Endothelial cell of umbilical vein (primary cell): Measurements from ENCODE around the gene CYP1B1. TPM values are rescaled to one million over a fixed set of nuclear protein-coding genes. Genes with fewer than 3 reads are reported as not detected.

Experiments used
- BruUV-seq: library from RNA; stranded (reverse); fragments of 400-500 nt; replicated peaks from 2 replicates; lab custom pipeline; 2021; lab: Mats Ljungman, UMichigan
- CTCF ChIA-PET: fragments of 300-600, 350-600 bp; sonication (Branson Sonifier 250); formaldehyde crosslinking; loops from one replicate; lab custom pipeline; 2021; ENCODE audit warnings: antibody characterized with exemption, inconsistent platforms; lab: Charles Lee
- POLR2A ChIA-PET: fragments of 300-600, 350-600 bp; sonication (Branson Sonifier 250); formaldehyde crosslinking; loops from one replicate; lab custom pipeline; 2021; ENCODE audit warnings: antibody characterized with exemption, inconsistent platforms; lab: Charles Lee
- DNase-seq: peaks from one replicate; pipeline ENCODE4 v3.0.0-alpha.2; 2011; ENCODE audit warnings: low read depth, low spot score
- FAIRE-seq: peaks from 2 replicates; lab custom pipeline; 2011; peaks lifted over from hg19 to GRCh38; lab: Jason Lieb, UNC
- H2AFZ ChIP-seq: 2 replicates; pipeline ENCODE4 v1.6.0; 2012; ENCODE audit warnings: low read depth, low read length, control low read depth, inconsistent platforms
- H3K27ac ChIP-seq: 2 replicates; pipeline ENCODE4 v1.5.1; 2011; ENCODE audit warnings: low read depth, mild to moderate bottlenecking, control low read depth, low read length, moderate library complexity; ENCODE audit not compliant: insufficient read depth
- H3K27me3 ChIP-seq, 2 experiments: 2 replicates each; pipeline versions ENCODE4 v1.6.0 to v1.6.1; 2011; ENCODE audit warnings: low read length in 2 of 2, mixed read lengths in 1 of 2; ENCODE audit not compliant: control insufficient read depth in 2 of 2, insufficient read depth in 2 of 2
- H3K36me3 ChIP-seq, 2 experiments: 2 replicates in 1 of 2; 3 replicates in 1 of 2; pipeline ENCODE4 v1.5.1; 2011; ENCODE audit warnings: low read length in 2 of 2, mild to moderate bottlenecking in 1 of 2, moderate library complexity in 1 of 2; ENCODE audit not compliant: control insufficient read depth in 2 of 2, insufficient read depth in 2 of 2; ENCODE audit errors: extremely low read depth in 1 of 2
- H3K4me1 ChIP-seq: 3 replicates; pipeline ENCODE4 v1.5.1; 2011; ENCODE audit warnings: mild to moderate bottlenecking, low read length; ENCODE audit not compliant: control insufficient read depth, insufficient read depth; ENCODE audit errors: extremely low read depth
- H3K4me2 ChIP-seq: 2 replicates; pipeline ENCODE4 v1.6.1; 2011; ENCODE audit warnings: low read length, control low read depth, mixed read lengths; ENCODE audit not compliant: insufficient read depth
- H3K4me3 ChIP-seq, 3 experiments: fragments of 200-600 bp in 1 of 3; sonication (generic), shearing (Covaris generic) in 1 of 3; replicated peaks in 1 of 3; 2 replicates each; pipeline ENCODE4 v1.5.1; 2011 to 2016; ENCODE audit warnings: control low read depth in 3 of 3, low read length in 3 of 3, mild to moderate bottlenecking in 2 of 3, inconsistent platforms in 1 of 3, low read depth in 1 of 3, moderate library complexity in 1 of 3; ENCODE audit not compliant: insufficient read depth in 1 of 3
- H3K79me2 ChIP-seq: 2 replicates; pipeline ENCODE4 v1.6.0; 2012; ENCODE audit warnings: low read length, inconsistent platforms; ENCODE audit not compliant: control insufficient read depth, insufficient read depth
- H3K9ac ChIP-seq: replicated peaks from 2 replicates; pipeline ENCODE3; 2011; ENCODE audit warnings: low read length, control low read depth; ENCODE audit not compliant: insufficient read depth; ENCODE audit errors: extremely low read depth
- H3K9me1 ChIP-seq: replicated peaks from 3 replicates; pipeline ENCODE4 v1.6.0; 2011; ENCODE audit warnings: mild to moderate bottlenecking, low read length; ENCODE audit not compliant: control insufficient read depth, insufficient read depth; ENCODE audit errors: extremely low read depth
- H3K9me3 ChIP-seq: replicated peaks from 2 replicates; pipeline ENCODE4 v1.5.1; 2012; ENCODE audit warnings: low read length, inconsistent platforms; ENCODE audit not compliant: control insufficient read depth, insufficient read depth
- H4K20me1 ChIP-seq: replicated peaks from 2 replicates; pipeline ENCODE3; 2011; ENCODE audit warnings: mild to moderate bottlenecking, low read length; ENCODE audit not compliant: control insufficient read depth, insufficient read depth; ENCODE audit errors: extremely low read depth
- EZH2 ChIP-seq: IDR thresholded peaks from 2 replicates; pipeline ENCODE4 v1.6.1; 2012; ENCODE audit warnings: borderline replicate concordance, low read depth, mild to moderate bottlenecking, moderate library complexity, low read length, inconsistent platforms; ENCODE audit not compliant: severe bottlenecking
- FOS ChIP-seq: IDR thresholded peaks from 2 replicates; pipeline ENCODE4 v1.6.1; 2011; ENCODE audit warnings: mild to moderate bottlenecking, low read length, moderate library complexity, borderline replicate concordance; ENCODE audit not compliant: insufficient read depth
- GATA2 ChIP-seq: IDR thresholded peaks from 2 replicates; pipeline ENCODE4 v1.7.0; 2011; ENCODE audit warnings: low read depth, mild to moderate bottlenecking, moderate library complexity, mixed read lengths, low read length; ENCODE audit not compliant: insufficient read length, insufficient read depth
- JUN ChIP-seq: IDR thresholded peaks from 2 replicates; pipeline ENCODE4 v1.6.1; 2011; ENCODE audit warnings: borderline replicate concordance, low read depth; ENCODE audit not compliant: insufficient read length, insufficient read depth
- MYC ChIP-seq: IDR thresholded peaks from one replicate; pipeline ENCODE4 v1.6.1; 2011; ENCODE audit warnings: mild to moderate bottlenecking, low read depth, low read length
- POLR2A ChIP-seq: IDR thresholded peaks from 2 replicates; pipeline ENCODE4 v1.6.1; 2012; ENCODE audit warnings: low read depth, mild to moderate bottlenecking, control low read depth, low read length
- POLR2AphosphoS5 ChIP-seq: IDR thresholded peaks from 2 replicates; pipeline ENCODE4 v1.6.1; 2012; ENCODE audit warnings: low read depth, mild to moderate bottlenecking, control low read depth, low read length, moderate library complexity; ENCODE audit not compliant: insufficient read depth
- dilution Hi-C: fragments of 300-500 bp; cut with MboI; formaldehyde crosslinking; loops from one replicate; pipeline ENCODE4 v1.15.0; 2019; ENCODE audit warnings: low sequenced_read_pairs; ENCODE audit not compliant: extremely low pct_ligation_motif_present
- intact Hi-C: fragments of 100-400 bp; cut with micrococcal nuclease; formaldehyde crosslinking; loops from one replicate; pipeline ENCODE4 v1.10.0; 2022
- polyA plus RNA-seq, 4 experiments: library from polyadenylated mRNA; depleted of rRNA in 3 of 4; stranded (reverse) in 3 of 4; unstranded in 1 of 4; fragments of >200 nt; gene quantifications; 2 replicates each; pipeline versions ENCODE4 v1.2.1 to v1.2.3, GENCODE V29; 2011 to 2012; ENCODE audit warnings: missing spikeins in 1 of 4
- total RNA-seq: library from RNA; stranded (reverse); gene quantifications from 2 replicates; pipeline ENCODE4 v1.2.3, GENCODE V29; 2021
- TF ChIP-seq, protein P1 (sequence below): IDR thresholded peaks from 2 replicates; pipeline ENCODE4 v1.6.1; 2011; ENCODE audit not compliant: insufficient read depth, insufficient read length
- TF ChIP-seq, protein P2 (sequence below), 2 donors: IDR thresholded peaks; 1 replicate in 1 of 2; 2 replicates in 1 of 2; pipeline ENCODE4 v1.5.1; 2011; ENCODE audit warnings: low read length in 2 of 2, mild to moderate bottlenecking in 2 of 2, moderate library complexity in 2 of 2, control low read depth in 1 of 2, inconsistent platforms in 1 of 2, low read depth in 1 of 2; ENCODE audit not compliant: insufficient read depth in 1 of 2; ENCODE audit errors: extremely low read depth in 1 of 2

CYP1B1 gene
- total and polyA plus RNA-seq, 2 donors (not counting 3 experiments of a cell fraction or from before 2014, with no cell fraction given): 0.01 TPM; not detected in 1

DNA sequence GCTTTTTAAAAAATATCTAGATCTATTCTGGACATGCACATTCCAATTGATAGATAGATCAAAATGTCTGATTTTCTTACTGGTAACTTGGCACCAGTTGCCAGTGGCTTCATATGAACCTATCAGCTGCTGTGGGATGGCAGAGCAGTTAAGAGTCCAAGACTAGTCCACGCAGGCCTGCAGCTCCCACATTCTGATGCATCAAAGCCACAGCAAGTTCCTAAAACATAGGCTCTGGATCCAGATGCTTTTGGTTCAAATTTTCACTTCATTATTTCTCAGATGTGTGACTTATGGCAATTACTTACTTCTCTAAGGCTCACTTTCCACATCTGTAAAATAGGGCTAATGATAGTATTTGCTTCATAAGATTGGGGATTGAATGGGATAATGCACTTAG lies 48.0 kb upstream of the CYP1B1 start:
- no peaks in the 10 kb centered on the region for H3K79me2 ChIP-seq
- POLR2A ChIA-PET: no interaction called here

More for the DNA sequence above, 48.0 kb upstream of the CYP1B1 start:
- H2AFZ ChIP-seq: no peak overlapping the region
- no peak overlapping the region for H3K27ac ChIP-seq
- no TSS peak for BruUV-seq
- no peaks in the 10 kb centered on the region for H3K9me3 ChIP-seq
- H3K27me3 ChIP-seq: peaks cover 3 to 7% of the 10 kb centered on the region in 2 experiments
- no peak overlapping the region for H3K4me3 ChIP-seq
- H3K9ac ChIP-seq: no peak overlapping the region
- no peaks in the 10 kb centered on the region for H3K9me1 ChIP-seq
- dilution Hi-C loops (no loop called here), intact Hi-C loops (no loop called here)
- DNase-seq: no peak
- TF ChIP-seq EZH2: no peak
- TF ChIP-seq GATA2: no peak
- TF ChIP-seq, protein P1, sequence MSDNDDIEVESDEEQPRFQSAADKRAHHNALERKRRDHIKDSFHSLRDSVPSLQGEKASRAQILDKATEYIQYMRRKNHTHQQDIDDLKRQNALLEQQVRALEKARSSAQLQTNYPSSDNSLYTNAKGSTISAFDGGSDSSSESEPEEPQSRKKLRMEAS: no peak
- no peak for TF ChIP-seq MYC
- no peak for TF ChIP-seq JUN
- no peak for TF ChIP-seq POLR2A
- TF ChIP-seq, protein P2, sequence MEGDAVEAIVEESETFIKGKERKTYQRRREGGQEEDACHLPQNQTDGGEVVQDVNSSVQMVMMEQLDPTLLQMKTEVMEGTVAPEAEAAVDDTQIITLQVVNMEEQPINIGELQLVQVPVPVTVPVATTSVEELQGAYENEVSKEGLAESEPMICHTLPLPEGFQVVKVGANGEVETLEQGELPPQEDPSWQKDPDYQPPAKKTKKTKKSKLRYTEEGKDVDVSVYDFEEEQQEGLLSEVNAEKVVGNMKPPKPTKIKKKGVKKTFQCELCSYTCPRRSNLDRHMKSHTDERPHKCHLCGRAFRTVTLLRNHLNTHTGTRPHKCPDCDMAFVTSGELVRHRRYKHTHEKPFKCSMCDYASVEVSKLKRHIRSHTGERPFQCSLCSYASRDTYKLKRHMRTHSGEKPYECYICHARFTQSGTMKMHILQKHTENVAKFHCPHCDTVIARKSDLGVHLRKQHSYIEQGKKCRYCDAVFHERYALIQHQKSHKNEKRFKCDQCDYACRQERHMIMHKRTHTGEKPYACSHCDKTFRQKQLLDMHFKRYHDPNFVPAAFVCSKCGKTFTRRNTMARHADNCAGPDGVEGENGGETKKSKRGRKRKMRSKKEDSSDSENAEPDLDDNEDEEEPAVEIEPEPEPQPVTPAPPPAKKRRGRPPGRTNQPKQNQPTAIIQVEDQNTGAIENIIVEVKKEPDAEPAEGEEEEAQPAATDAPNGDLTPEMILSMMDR (IDR thresholded peaks at IDR 0.05; ENCODE audit: extremely low read depth in 1 of 2, insufficient read depth in 1 of 2, low read depth in 1 of 2, low read length in 2 of 2): no peak
- no peak for TF ChIP-seq FOS
- TF ChIP-seq POLR2AphosphoS5: no peak
- no peaks in the 10 kb centered on the region for H3K36me3 ChIP-seq
- no peaks in the 10 kb centered on the region for H3K4me1 ChIP-seq
- no peaks in the 10 kb centered on the region for H4K20me1 ChIP-seq
- CTCF ChIA-PET: no interaction called here
- H3K4me2 ChIP-seq: no peak overlapping the region
- no peak for FAIRE-seq
